Right lobe of liver (tissue), 6 donors: ENCODE results near the gene SYTL3. TPM values are rescaled to one million over a fixed set of nuclear protein-coding genes. Genes with fewer than 3 reads are reported as not detected.

Experiments
- ATAC-seq, 4 donors: fragments of 200-7000 bp; cut with Tn5 transposase; one replicate each; pipeline ENCODE4 v1.9.1; 2020; ENCODE audit warnings: mild to moderate bottlenecking in 4 of 4, moderate library complexity in 4 of 4
- DNase-seq, 3 donors: peaks; one replicate each; pipeline ENCODE4 v3.0.0-alpha.2; 2020
- H3K27ac ChIP-seq, 3 donors: fragments of 200-600 bp; one replicate each; pipeline ENCODE4 v1.8.0; 2022
- H3K27me3 ChIP-seq, 2 donors: fragments of 200-600 bp; one replicate each; pipeline ENCODE4 v1.8.0; 2022
- H3K36me3 ChIP-seq, 4 donors: fragments of 200-600 bp; sonication (generic) in 1 of 4; one replicate each; pipeline versions ENCODE4 v1.5.1 to v1.8.0; 2017 to 2022; ENCODE audit warnings: control low read depth in 1 of 4
- H3K4me1 ChIP-seq, 4 donors: fragments of 200-600 bp; sonication (generic) in 1 of 4; one replicate each; pipeline versions ENCODE4 v1.5.1 to v1.8.0; 2017 to 2022; ENCODE audit warnings: control low read depth in 1 of 4
- H3K4me3 ChIP-seq, 3 donors: fragments of 200-600 bp; one replicate each; pipeline ENCODE4 v1.8.0; 2022
- H3K9me3 ChIP-seq, 4 donors: fragments of 200-600 bp; sonication (generic) in 1 of 4; one replicate each; pipeline versions ENCODE4 v1.5.1 to v1.8.0; 2017 to 2022; ENCODE audit warnings: control low read depth in 1 of 4
- POLR2A ChIP-seq: fragments of 450-650 bp; IDR thresholded peaks from one replicate; pipeline ENCODE4 v1.6.1; 2017; ENCODE audit warnings: antibody characterized with exemption, mild to moderate bottlenecking
- WGBS: methylation state at CpG from one replicate; pipeline ENCODE4 v1.1.6; 2018; ENCODE audit warnings: low coverage, low lambda C conversion rate; ENCODE audit not compliant: insufficient coverage; ENCODE audit errors: missing lambda C conversion rate; 5-methylcytosine and 5-hydroxymethylcytosine counted together
- intact Hi-C, 2 donors: fragments of 100-400 bp; cut with DNase I; formaldehyde crosslinking; loops; one replicate each; pipeline versions ENCODE4 v1.11.2 to v1.14.1; 2022
- total RNA-seq, 6 experiments: library from RNA; depleted of rRNA in 2 of 6; stranded (reverse); fragments of >200 nt in 2 of 6; fragmentation: NEBNext Ultra II Directional in 3 of 6; extraction: Animal tissue kit (Norgen Biotek cat#: 25700) in 3 of 6; gene quantifications; one replicate each; pipeline versions ENCODE4 v1.1.0 to v1.2.4, GENCODE V29; 2016 to 2023
- TF ChIP-seq, protein P1 (sequence below), 4 donors: fragments of 200-600 bp in 3 of 4; fragments of 450-650 bp in 1 of 4; IDR thresholded peaks; one replicate each; pipeline versions ENCODE4 v1.5.1 to v1.8.0; 2016 to 2022; ENCODE audit warnings: antibody characterized with exemption in 4 of 4, mild to moderate bottlenecking in 2 of 4
- donor health status: DM: no; HTN: yes; CAD: no.
- donor health status: DM: no; HTN: no; CAD: no.
- donor health status: DM: no; HTN: no; CAD: no.
- donor health status: DM: no; HTN: yes; CAD: no.
- donor health status: DM: no; HTN: yes; CAD: no.

Gene SYTL3
- total RNA-seq, 6 experiments from 2014 or later, result 0.66 to 1.7 (median 1.0) TPM

GRCh38 chr6:158780246-158780884, 130.5 kb downstream of the SYTL3 start:
- Histone ChIP-seq H3K27ac (peak overlapping the region in 1 of 3 donors; percentile 74), H3K27me3 (no peaks in the 10 kb centered on the region), H3K36me3 (peaks cover 9 to 83% (median 36%) of the 10 kb centered on the region in 4 donors), H3K4me3 (no peak overlapping the region), H3K4me1 (peaks cover 0 to 22% (median 0%) of the 10 kb centered on the region in 4 donors), H3K9me3 (no peaks in the 10 kb centered on the region)
- ATAC-seq (no peak), DNase-seq (no peak)
- TF ChIP-seq POLR2A, result no peak
- TF ChIP-seq, protein P1, sequence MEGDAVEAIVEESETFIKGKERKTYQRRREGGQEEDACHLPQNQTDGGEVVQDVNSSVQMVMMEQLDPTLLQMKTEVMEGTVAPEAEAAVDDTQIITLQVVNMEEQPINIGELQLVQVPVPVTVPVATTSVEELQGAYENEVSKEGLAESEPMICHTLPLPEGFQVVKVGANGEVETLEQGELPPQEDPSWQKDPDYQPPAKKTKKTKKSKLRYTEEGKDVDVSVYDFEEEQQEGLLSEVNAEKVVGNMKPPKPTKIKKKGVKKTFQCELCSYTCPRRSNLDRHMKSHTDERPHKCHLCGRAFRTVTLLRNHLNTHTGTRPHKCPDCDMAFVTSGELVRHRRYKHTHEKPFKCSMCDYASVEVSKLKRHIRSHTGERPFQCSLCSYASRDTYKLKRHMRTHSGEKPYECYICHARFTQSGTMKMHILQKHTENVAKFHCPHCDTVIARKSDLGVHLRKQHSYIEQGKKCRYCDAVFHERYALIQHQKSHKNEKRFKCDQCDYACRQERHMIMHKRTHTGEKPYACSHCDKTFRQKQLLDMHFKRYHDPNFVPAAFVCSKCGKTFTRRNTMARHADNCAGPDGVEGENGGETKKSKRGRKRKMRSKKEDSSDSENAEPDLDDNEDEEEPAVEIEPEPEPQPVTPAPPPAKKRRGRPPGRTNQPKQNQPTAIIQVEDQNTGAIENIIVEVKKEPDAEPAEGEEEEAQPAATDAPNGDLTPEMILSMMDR (IDR thresholded peaks at IDR 0.05), result no peak
- intact Hi-C loops, result no loop called here
- 94% methylated on average over 7 of the region's 7 CpGs for WGBS

DNA sequence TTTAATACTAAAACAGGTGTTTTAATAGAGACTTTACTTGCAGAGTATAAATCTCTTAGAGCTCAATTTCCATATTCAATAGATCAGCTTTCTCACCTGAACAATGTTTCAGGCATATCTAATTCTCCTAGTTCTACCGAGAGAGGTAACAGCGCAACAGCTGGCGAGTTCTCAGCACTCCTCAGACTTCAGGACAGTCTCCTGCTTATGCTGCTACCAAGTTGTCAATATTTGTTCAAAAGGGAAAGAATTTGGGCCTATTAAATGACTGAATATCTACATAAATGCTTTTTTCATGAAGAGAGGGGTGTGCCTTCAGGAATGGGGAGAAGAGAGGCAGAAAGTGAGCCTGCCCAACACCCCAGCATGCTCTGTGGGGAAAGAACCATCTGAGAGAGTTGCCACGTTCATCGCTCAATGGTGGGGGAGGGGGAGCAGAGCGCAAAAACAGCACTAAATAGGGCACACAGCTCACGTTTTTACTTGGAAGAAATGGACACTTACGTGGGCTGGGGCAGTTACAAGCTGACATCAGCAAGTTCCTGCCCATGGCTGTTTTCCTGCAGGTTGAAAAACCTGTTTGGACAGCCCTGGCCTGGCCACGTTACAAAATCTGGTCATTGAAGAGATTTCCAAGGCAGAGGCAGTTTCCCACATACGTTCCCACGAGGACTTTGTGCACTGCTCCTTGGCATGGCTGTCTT, 131.3 kb downstream of the SYTL3 start:
- H3K27me3 ChIP-seq, result no peaks in the 10 kb centered on the region
- no peaks in the 10 kb centered on the region for H3K9me3 ChIP-seq
- ATAC-seq (peak; percentile 40 to 81 (median 62)), DNase-seq (peak in 1 of 3 donors; percentile 85)
- intact Hi-C loops, result no loop called here
- peak overlapping the region in 1 of 3 donors; percentile 74 for H3K27ac ChIP-seq
- 77% methylated on average over 6 of the region's 11 CpGs for WGBS
- peaks cover 4 to 82% (median 34%) of the 10 kb centered on the region in 4 donors for H3K36me3 ChIP-seq
- peaks cover 0 to 22% (median 0%) of the 10 kb centered on the region in 4 donors for H3K4me1 ChIP-seq
- TF ChIP-seq, protein P1 (IDR thresholded peaks at IDR 0.05), result no peak
- no peak for TF ChIP-seq POLR2A
- no peak overlapping the region for H3K4me3 ChIP-seq

DNA sequence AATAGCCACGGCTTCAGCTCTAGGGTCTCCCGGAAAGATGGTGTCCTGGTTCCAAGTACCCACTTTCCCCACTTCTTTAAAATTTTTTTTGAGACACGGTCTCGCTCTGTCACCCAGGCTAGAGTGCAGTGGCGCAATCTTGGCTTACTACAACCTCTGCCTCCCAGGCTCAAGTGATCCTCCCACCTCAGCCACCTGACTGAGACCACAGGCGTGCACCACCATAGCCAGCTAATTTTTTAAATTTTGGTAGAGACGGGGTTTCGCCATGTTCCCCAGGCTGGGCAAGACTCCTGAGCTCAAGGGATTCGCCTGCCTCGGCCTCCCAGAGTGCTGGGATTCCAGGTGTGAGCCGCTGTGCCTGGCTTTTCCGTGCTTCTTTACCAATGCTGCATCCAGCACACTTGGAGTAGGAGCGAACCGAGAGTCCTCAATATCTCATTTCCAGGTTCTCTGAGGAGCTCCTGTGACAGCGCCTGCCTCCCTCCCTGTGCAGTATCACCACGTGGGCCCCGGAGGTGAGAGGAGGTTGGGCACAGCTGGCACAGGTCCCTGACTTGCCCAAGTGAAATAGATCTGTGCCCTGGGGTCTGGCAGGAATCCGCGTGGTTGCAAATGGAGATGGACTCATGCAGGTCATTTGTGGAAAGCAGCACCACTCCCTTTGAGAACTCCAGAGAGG, 132.0 kb downstream of the SYTL3 start:
- intact Hi-C loops, result no loop called here
- H3K27ac ChIP-seq, result peak overlapping the region in 1 of 3 donors; percentile 74
- H3K27me3 ChIP-seq, result no peaks in the 10 kb centered on the region
- 78% methylated on average over 12 of the region's 19 CpGs for WGBS
- no peak overlapping the region for H3K4me3 ChIP-seq
- no peaks in the 10 kb centered on the region for H3K9me3 ChIP-seq
- DNase-seq, result peak in 1 of 3 donors; percentile 79
- TF ChIP-seq, protein P1 (IDR thresholded peaks at IDR 0.05), result no peak
- no peak for TF ChIP-seq POLR2A
- ATAC-seq, result peak; percentile 11 to 67 (median 40)
- H3K4me1 ChIP-seq, result peaks cover 0 to 22% (median 0%) of the 10 kb centered on the region in 4 donors
- peaks cover 7 to 83% (median 33%) of the 10 kb centered on the region in 4 donors for H3K36me3 ChIP-seq

DNA sequence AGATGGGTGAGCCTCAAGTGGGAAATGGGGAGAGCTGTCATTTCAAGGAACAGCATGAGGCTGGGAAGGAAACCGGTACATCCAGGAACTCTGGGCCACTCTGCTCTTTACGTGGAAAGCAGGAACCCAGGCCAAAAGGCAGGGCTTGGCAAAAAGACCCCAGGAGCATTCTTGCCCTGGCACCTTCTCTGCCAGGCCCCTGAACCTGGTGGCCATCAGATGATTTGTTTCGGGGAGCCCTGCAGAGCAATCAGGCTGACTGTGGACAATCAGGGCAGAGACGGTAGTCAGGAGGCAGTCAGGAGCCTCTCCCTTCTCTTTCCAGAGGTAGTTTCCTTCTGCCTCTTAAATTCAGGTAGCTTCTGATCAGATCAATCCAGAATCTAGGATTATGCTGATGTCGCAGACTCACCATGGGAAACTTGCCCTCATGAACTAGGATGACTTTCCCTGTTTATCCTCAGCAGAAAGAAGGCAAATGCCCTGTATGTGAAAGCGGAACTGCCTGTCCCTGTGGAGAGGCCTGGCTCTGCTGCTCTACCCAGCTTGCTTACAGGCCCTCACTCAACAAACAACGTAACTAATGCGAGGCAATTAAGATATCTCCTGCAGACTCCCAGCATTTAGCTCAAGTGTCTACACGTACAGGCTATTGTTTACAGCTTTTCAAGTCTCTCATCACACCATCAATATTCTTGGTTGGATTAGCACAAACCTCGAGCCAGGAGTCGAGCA, 132.7 kb downstream of the SYTL3 start:
- no peaks in the 10 kb centered on the region for H3K9me3 ChIP-seq
- no peaks in the 10 kb centered on the region for H3K27me3 ChIP-seq
- H3K27ac ChIP-seq, result peak overlapping the region in 1 of 3 donors; percentile 74
- WGBS, result no CpG with 5 or more reads among the region's 11 CpGs
- intact Hi-C loops, result no loop called here
- peaks cover 0 to 22% (median 0%) of the 10 kb centered on the region in 4 donors for H3K4me1 ChIP-seq
- DNase-seq (no peak), ATAC-seq (peak in 2 of 4 donors; percentile 4 to 65)
- TF ChIP-seq POLR2A, result no peak
- TF ChIP-seq, protein P1 (IDR thresholded peaks at IDR 0.05), result no peak
- H3K36me3 ChIP-seq, result peaks cover 7 to 86% (median 33%) of the 10 kb centered on the region in 4 donors
- no peak overlapping the region for H3K4me3 ChIP-seq
